GM21367 (cell line): ENCODE data around the gene ZNF691.
"Not testable (repeated sequence)": the region's sequence is repeated elsewhere in the genome, so short reads cannot be mapped to it uniquely, and the experiment has no call there.

Experiments used
- ATAC-seq: cut with Tn5 transposase; IDR thresholded peaks from one replicate; pipeline ENCODE4 v1.9.1; 2021; ENCODE audit not compliant: unreplicated experiment

ZNF691 gene

DNA sequence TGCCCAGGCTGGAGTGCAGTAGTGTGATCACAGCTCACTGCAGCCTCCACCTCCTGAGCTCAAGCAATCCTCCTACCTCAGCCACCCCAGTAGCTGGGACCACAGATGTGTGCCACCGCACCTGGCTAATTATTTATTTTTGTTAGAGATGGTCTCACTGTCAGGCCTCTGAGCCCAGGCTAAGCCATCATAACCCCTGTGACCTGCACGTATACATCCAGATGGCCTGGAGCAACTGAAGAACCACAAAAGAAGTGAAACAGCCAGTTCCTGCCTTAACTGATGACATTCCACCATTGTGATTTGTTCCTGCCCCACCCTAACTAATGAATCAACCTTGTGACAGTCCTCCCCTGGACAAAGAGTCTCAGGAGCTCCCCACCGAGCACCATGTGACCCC lies 10.1 kb downstream of the ZNF691 start:
- ATAC-seq, result not testable (repeated sequence)

DNA sequence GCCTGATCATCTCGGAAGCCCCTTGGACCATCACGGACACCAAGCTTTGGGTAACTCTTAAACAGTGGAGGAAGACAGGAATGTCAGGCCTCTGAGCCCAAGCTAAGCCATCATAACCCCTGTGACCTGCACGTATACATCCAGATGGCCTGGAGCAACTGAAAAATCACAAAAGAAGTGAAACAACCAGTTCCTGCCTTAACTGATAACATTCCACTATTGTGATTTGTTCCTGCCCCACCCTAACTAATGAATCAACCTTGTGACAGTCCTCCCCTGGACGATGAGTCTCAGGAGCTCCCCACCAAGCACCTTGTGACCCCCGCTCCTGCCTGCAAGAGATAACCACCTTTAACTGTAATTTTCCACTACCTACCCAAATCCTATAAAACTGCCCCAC lies 13.0 kb downstream of the ZNF691 start:
- ATAC-seq, result not testable (repeated sequence)

DNA sequence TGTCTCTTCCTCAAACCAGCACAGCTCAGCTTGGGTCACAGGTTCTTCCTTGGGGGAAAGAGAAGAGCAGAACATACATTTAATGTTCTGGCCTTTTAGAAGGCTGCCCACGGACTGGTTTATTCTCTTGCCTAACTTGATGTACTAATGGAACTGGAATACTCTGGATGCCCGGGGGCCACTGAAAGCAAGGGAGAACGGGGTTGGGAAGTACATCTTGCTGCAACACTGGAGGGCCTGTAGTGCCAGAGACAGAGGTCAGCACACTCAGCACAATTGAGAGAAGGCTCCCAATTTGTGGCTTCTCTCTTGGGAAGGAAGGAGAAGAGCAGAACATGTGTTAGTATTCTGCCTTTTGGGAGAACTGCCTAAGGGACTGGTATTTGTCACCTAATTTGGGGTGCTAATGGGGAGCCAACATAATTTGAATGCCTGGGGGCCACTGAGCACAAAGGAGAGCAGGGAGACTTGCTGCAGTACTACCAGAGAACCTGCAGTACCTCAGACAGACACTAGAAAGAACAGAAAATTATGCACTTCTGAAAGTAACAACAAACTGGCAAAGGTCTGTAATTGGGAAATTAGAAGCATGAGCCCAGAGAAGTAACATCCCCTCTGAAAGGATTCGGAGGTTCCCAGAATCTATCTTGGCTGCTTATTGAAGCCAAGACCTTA lies 14.1 kb downstream of the ZNF691 start:
- ATAC-seq, result no peak

DNA sequence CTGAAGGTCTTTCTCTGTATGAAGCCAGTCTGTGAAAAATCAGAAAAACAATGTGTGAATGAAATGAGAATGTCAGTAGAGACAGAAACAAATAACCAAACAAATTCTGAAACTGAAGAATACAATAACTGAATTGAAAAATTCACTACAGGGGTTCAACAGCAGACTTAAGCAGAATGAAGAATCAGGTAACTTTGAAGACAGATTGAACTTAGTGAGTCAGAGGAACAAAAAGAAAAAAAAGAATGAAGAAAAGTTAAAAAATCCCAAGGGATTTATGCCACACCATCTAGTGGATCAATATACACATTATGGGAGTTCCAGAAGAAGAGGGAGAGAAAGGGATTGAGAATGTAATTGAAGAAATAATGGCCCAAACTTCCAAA lies 14.6 kb downstream of the ZNF691 start:
- no peak for ATAC-seq

DNA sequence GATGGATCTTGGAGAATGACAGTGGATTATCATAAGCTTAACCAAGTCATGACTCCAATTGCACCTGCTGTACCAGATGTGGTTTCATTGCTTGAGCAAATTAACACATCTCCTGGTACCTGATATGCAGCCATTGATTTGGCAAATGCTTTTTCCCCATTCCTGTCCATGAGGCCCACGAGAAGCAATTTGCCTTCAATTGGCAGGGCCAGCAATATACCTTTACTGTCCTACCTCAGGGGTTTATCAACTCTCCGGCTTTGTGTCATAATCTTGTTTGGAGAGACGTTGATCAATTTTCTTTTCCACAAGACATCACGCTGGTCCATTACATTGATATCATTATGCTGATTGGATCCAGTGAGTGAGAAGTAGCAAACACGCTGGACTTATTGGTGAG lies 20.1 kb downstream of the ZNF691 start:
- ATAC-seq, result no peak

DNA sequence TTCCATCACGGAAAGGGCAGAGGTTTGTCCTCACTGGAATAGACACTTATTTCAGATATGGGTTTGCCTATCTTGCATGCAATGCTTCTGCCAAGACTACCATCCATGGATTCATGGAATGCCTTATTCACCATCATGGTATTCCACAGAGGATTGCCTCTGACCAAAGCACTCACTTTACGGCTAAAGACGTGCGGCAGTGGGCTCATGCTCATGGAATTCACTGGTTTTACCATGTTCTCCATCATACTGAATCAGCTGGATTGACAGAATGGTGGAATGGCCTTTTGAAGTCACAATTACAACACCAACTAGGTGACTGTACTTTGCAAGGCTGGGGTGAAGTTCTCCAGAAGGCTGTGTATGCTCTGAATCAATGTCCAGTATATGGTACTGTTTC lies 22.1 kb downstream of the ZNF691 start:
- ATAC-seq, result not testable (repeated sequence)

DNA sequence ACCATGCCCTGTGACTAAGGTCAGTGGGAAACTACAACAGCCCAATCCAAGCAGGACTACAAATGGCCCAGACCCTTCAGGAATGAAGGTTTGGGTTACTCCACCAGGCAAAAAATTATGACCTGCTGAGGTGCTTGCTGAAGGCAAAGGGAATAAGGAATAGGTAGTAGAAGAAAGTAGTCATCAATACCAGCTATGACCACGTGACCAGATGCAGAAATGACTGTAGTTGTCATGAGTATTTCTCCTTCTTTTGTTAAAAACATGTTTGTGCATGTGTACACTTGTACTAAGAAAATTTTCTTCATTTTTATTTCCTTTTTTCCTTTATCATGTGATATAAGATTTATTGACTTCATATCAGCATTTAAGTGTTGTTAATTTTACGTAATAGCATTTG lies 22.8 kb downstream of the ZNF691 start:
- not testable (repeated sequence) for ATAC-seq

DNA sequence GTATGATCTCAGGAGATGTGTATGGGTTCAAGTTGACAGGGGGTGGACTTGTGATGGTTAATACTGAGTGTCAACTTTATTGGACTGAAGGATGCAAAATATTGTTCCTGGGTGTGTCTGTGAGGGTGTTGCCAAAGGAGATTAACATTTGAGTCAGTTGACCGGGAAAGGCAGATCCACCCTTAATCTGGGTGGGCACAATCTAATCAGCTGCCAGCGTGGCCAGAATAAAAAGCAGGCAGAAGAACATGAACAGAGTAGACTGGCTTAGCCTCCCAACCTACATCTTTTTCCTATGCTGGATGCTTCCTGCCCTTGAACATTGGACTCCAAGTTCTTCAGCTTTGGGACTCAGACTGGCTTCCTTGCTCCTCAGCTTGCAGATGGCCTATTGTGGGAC lies 23.3 kb downstream of the ZNF691 start:
- ATAC-seq, result not testable (repeated sequence)

DNA sequence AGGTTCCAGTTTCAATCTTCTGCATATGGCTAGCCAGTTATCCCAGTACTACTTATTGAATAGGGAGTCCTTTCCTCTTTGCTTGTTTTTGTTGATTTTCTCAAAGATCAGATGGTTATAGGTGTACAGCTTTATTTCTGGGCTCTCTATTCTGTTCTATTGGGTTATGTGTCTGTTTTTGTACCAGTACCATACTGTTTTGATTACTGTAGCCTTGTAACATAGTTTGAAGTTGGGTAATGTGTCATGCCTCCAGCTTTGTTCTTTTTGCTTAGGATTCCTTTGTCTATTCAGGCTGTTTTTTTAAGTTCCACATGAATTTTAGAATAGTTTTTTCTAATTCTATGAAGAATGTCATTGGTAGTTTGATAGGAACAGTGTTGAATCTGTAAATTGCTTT lies 26.7 kb downstream of the ZNF691 start:
- ATAC-seq, result not testable (repeated sequence)

DNA sequence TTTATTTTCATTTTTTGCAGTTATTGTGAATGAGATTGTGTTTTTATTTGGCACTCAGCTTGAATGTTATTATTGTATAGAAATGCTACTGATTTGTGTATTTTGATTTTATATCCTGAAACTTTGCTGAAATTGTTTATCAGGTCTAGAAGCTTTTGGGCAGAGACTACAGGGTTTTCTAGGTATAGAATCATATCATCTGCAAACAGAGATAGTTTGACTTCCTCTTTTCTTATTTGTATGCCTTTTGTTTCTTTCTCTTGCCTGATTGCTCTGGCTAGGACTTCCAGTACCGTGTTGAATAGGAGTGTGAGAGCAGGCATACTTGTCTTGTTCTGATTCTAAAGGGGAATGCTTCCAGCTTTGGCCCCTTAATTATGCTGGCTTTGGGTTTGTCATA lies 27.3 kb downstream of the ZNF691 start:
- ATAC-seq, result no peak

DNA sequence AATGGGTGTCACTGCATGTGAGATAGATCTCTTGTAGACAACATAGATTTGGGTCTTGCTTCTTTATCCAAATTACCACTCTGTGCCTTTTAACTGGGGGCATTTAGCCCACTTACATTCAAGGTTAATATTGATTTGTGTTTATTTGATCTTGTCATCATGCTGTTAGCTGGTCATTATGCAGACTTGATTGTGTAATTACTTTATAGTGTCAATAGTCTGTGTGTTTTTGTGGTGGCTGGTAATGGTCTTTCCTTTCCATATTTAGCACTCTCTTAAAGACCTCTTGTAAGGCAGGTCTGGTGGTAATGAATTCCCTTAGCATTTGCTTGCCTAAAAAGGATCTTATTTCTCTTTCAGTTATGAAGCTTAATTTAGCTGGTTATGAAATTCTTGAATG lies 29.6 kb downstream of the ZNF691 start:
- ATAC-seq, result no peak

DNA sequence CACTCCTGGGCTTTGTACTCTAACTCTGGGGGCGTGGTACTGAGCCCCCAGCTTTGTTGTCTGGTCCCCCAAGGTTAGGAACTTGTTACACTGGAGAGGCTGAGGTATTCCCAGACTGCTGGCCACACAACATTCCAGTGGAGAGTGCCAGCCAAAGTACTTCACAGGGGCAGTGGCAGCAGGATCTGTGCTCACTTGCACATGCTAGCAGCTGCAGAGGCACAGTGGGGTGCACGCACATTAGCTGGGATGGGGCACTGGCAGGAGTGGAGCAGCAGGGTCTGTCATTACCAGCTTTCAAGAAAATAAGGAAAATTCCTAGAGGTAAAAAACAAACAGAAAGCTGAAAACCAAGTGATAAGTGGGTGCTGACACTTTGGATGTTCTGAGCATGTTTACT lies 31.0 kb downstream of the ZNF691 start:
- no peak for ATAC-seq

DNA sequence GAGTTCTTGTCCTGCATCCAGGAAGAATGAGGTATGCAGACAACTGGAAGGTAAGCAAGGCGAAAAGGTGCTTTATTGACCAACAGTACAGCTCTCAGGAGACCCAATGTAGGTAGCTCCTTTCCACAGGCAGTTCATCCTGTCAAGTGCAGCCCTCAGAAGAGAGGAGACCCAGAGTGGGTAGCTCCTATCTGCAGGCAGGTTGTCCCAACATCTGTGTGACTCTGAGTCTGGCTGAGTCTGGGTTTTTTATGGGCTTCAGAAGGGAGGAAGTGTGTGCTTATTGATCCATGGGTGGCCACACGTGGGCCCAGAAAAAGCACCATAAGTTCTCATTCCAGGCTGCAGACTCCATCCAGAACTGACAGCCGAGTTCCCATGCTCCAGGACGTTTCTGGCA lies 34.0 kb downstream of the ZNF691 start:
- no peak for ATAC-seq

DNA sequence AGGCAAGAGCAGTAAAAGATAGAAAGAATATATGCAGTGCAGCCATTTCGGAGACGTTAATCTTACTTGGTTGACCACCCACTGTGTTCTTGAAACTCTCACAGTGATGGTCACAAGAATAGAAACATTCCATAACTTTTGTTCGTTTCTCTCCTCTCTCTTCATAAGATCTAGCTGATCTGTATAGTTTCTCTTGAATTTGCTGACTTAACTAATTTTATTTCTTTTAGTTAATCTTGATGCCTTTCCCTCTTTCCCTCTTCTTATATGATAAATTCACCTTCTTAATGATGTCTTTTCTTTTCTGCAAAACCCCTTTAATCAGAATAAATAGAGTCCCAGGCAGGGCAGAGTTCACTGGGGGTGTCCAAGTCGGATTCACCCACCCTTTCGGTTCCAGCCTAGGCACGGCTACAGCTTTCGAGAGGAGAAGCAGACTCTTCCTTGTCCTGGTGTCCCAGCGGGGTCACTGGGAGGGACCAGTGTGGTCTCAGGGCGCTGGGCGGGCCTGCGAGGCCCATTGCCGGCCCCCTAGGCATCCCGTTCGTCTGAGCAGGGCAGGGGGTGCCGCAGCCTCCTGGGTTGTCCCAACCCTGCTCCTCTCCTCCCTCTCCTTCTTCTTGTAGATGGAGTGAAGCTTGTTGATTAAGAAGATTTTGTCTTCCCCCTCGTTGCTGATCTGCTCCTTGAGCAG lies 39.8 kb downstream of the ZNF691 start:
- no peak for ATAC-seq

DNA sequence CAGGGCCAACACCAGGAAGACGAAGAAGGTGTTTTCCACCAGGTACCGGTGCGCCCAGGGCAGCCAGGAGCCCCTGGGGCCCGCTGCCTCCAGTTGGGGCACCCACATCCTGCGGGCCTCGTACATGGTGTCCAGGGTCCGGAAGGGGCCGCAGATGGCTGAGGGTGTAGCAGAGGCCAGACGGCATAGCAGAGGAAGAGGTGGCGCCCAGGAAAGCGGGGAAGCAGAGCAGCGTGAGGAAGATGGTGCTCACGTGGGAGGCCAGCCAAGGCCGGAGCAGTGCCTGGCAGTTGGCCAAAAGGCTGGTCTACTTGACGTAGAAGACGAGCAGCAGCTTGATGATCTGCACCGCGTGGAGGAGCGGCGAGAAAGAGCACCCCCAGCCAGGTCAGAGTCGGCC lies 40.4 kb downstream of the ZNF691 start:
- ATAC-seq, result no peak

DNA sequence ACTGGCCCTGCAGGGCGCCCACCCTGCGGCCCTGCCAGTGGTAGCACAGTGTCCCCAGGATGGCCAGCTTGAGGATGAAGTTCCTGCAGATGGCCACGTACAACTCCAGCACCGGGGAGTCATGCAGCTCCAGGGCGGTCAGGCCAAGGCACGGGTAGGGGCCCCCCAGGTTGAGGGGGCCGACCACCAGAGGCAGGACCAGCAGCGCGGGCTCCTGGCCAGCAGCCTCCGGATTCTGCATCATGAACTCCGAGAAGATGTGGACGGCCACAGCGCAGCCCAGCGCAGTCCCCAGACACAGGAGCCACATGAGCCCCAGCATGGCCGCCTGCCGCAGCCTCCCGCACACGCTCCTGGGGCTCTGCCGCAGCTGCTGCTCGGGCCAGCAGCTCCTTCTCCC lies 41.0 kb downstream of the ZNF691 start:
- ATAC-seq, result no peak

DNA sequence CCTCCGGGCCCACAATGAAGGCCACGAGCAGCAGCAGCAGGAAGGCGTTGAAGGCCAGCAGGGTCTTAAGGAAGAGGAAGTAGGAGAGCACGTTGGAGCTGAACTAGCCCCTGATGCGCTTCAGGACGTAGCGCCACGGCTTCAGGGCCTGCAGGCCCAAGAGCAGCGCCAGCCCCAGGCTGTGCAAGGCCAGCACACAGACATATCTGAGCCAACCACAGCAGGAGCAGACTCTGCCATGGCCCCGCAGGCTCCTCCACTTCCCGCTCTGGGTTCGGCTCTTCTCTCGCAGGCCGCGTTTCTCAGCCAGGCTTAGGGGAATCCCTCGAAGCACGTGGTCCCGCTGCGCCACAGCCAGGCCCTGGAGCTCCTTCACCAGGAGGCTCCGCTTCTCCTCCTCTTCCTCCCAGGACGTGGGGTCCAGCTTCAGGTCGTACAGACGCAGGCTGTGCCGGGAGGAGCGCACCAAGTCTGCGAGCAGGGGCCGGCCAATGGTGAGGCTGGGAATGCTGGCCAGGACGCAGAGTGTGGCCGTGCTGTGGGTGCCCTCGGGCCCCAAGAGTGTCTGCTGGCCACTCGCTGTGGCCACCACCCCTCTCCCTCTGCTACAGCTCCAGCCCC lies 41.7 kb downstream of the ZNF691 start:
- no peak for ATAC-seq

DNA sequence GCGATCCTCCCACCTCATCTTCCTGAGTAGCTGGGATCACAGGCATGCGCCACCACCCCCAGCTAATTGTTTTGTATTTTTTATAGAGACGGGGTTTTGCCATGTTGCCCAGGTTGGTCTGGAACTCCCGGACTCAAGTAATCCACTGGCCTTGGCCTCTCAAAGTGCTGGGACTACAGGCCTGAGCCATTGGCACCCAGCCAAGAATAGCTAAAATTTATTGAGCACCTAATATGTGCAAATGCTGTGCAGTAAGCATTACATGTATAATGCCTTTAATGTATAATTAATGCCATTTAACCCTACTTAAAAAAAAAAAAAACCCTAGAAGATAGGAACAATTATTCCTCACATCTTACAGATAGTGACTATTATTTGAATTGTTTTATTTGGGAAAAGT lies 42.9 kb downstream of the ZNF691 start:
- no peak for ATAC-seq

DNA sequence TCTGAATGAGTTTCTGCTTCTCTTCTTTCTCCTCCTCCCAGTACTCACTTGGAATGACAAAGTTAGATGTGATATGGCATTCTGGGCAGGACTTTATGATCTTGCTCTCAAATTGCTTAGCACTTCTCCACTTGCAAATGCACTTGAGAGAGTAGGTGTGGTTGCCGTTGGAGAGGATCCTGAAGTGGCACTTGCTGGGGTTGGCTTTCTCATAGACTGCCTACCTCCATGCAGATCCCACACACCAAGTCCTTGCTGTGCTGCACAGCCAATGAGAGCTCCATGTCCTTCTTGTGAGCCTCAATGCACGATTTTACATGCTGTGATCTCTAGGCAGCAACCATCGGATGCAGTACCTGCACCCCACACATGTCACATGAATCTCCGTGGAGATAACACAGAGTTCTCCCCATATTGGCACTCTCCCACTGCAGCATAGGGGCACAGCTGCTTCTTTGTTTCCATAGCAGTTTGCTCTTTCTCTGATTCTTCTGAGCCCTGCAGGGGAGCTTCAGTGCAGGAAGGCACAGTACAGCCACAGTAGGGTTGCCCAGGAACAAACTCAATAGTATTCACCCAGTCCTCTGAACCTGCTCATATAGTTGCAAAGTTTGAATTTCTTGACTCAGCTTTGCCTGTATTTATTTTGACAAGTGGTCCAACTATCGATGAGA lies 45.2 kb downstream of the ZNF691 start:
- no peak for ATAC-seq

DNA sequence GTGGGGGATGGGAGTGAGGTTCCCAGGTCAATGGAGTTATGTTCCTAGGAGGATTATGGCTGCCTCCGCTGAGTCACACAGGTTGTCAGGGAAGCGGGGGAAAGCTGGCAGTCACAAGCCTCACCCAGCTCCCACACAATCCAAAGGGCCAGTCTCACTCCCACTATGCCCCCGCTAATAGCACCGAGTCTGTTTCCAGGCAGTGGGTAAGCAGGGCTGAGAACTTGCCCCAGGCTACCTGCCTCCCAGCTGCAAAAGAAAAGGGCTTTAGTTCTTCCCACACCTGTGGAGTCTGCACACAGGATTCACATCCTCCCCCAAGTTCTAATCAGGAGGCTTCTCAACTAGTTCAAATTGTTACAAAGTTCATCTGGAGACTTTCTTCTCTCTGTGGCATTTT lies 53.5 kb downstream of the ZNF691 start:
- ATAC-seq, result not testable (repeated sequence)
